OCI-LY3 (cell line): ENCODE measurements around the gene NOB1.

Experiments used
- H2AFZ ChIP-seq: fragments of 200-600, 300-600 bp; shearing (Covaris generic); 2 replicates; pipeline ENCODE4 v1.6.0; 2014; ENCODE audit warnings: antibody characterized with exemption, low read depth, low read length
- H3K27ac ChIP-seq: fragments of 200-600, 300-600 bp; sonication (generic); 2 replicates; pipeline ENCODE4 v1.5.1; 2014; ENCODE audit warnings: mild to moderate bottlenecking, low read length, moderate library complexity, mixed read lengths
- H3K27me3 ChIP-seq: fragments of 200-600, 300-600 bp; sonication (generic); 2 replicates; pipeline ENCODE4 v1.6.1; 2014; ENCODE audit warnings: low read depth, low read length, mixed read lengths
- H3K36me3 ChIP-seq: fragments of 200-600, 300-600 bp; sonication (generic); replicated peaks from 2 replicates; pipeline ENCODE3; 2014; ENCODE audit warnings: low read depth, low read length, mixed read lengths
- H3K4me1 ChIP-seq: fragments of 300-600, 200-600 bp; sonication (generic); 2 replicates; pipeline ENCODE4 v1.6.1; 2014; ENCODE audit warnings: low read length, mixed read lengths
- H3K4me2 ChIP-seq: fragments of 200-600, 300-600 bp; sonication (generic); 2 replicates; pipeline ENCODE4 v1.6.1; 2014; ENCODE audit warnings: low read length, mixed read lengths
- H3K4me3 ChIP-seq: fragments of 300-600, 200-600 bp; sonication (generic); 2 replicates; pipeline ENCODE4 v1.5.1; 2014; ENCODE audit warnings: antibody characterized with exemption, mild to moderate bottlenecking, low read length, moderate library complexity
- H3K79me2 ChIP-seq: fragments of 300-600, 200-600 bp; shearing (Covaris generic); 2 replicates; pipeline ENCODE4 v1.6.1; 2014; ENCODE audit warnings: mild to moderate bottlenecking, low read length, mixed read lengths
- H3K9ac ChIP-seq: fragments of 300-600, 200-600 bp; shearing (Covaris generic); 2 replicates; pipeline ENCODE4 v1.6.0; 2014; ENCODE audit warnings: mild to moderate bottlenecking, low read length, moderate library complexity
- H3K9me3 ChIP-seq: fragments of 200-600, 300-600 bp; shearing (Covaris generic); 2 replicates; pipeline ENCODE4 v1.6.1; 2014; ENCODE audit warnings: low read length, mixed read lengths; ENCODE audit not compliant: insufficient read depth
- H4K20me1 ChIP-seq: fragments of 200-600, 300-600 bp; sonication (generic); 2 replicates; pipeline ENCODE4 v1.6.1; 2016; ENCODE audit warnings: low read length, mixed read lengths; ENCODE audit not compliant: insufficient read depth
- CTCF ChIP-seq: fragments of 200-600, 300-600 bp; sonication (generic); IDR thresholded peaks from 2 replicates; pipeline ENCODE4 v1.5.1; 2014; ENCODE audit warnings: antibody characterized with exemption, low read length, low read depth
- EZH2phosphoT487 ChIP-seq: fragments of 200-600 bp; shearing (Covaris generic); IDR thresholded peaks from 2 replicates; pipeline ENCODE4 v1.6.1; 2018; ENCODE audit warnings: antibody characterized with exemption, mixed run types, low read depth

NOB1 gene

GRCh38 chr16:69748694-69749345, 5.9 kb downstream of the NOB1 start:
- H3K36me3 ChIP-seq = peaks cover 72% of the 10 kb centered on the region
- H2AFZ ChIP-seq = no peak overlapping the region
- H3K27me3 ChIP-seq = no peaks in the 10 kb centered on the region
- no peak overlapping the region for H3K9ac ChIP-seq
- no peak overlapping the region for H3K4me2 ChIP-seq
- no peaks in the 10 kb centered on the region for H3K9me3 ChIP-seq
- TF ChIP-seq CTCF (no peak), EZH2phosphoT487 (no peak)
- peaks cover 75% of the 10 kb centered on the region for H3K79me2 ChIP-seq
- no peak overlapping the region for H3K27ac ChIP-seq
- peaks cover 7% of the 10 kb centered on the region for H3K4me1 ChIP-seq
- peaks cover 4% of the 10 kb centered on the region; the same call in 1 of the 2 replicates for H4K20me1 ChIP-seq
- no peak overlapping the region for H3K4me3 ChIP-seq

- H3K79me2 ChIP-seq = peaks cover 58% of the 10 kb centered on the region
Observed at GRCh38 chr16:69747115-69747514, 7.6 kb downstream of the NOB1 start.

GRCh38 chr16:69745959-69746358, 8.8 kb downstream of the NOB1 start:
- peaks cover 47% of the 10 kb centered on the region for H3K79me2 ChIP-seq
- no peak overlapping the region for H3K4me3 ChIP-seq
- no peak overlapping the region for H3K4me2 ChIP-seq
- H3K4me1 ChIP-seq = no peaks in the 10 kb centered on the region
- no peaks in the 10 kb centered on the region for H3K9me3 ChIP-seq
- no peaks in the 10 kb centered on the region for H3K27me3 ChIP-seq
- H3K27ac ChIP-seq = no peak overlapping the region
- H4K20me1 ChIP-seq = 0 out of 2 replicates have a peak, but pooled peaks cover 6% of the 10 kb centered on the region
- no peak overlapping the region for H2AFZ ChIP-seq
- TF ChIP-seq CTCF (no peak), EZH2phosphoT487 (no peak)
- H3K9ac ChIP-seq = no peak overlapping the region
- H3K36me3 ChIP-seq = peaks cover 77% of the 10 kb centered on the region

More at GRCh38 chr16:69747115-69747514, 7.6 kb downstream of the NOB1 start:
- no peak overlapping the region for H3K4me3 ChIP-seq
- H3K27me3 ChIP-seq = no peaks in the 10 kb centered on the region
- no peak overlapping the region for H3K27ac ChIP-seq
- no peak overlapping the region for H2AFZ ChIP-seq
- no peak overlapping the region for H3K9ac ChIP-seq
- H4K20me1 ChIP-seq = 0 out of 2 replicates have a peak, but pooled peaks cover 6% of the 10 kb centered on the region
- peaks cover 77% of the 10 kb centered on the region for H3K36me3 ChIP-seq
- TF ChIP-seq EZH2phosphoT487 = no peak
- no peak for TF ChIP-seq CTCF
- no peaks in the 10 kb centered on the region for H3K4me1 ChIP-seq
- H3K9me3 ChIP-seq = no peaks in the 10 kb centered on the region
- no peak overlapping the region for H3K4me2 ChIP-seq

- 0 out of 2 replicates have a peak, but pooled peaks cover 6% of the 10 kb centered on the region for H4K20me1 ChIP-seq
- no peaks in the 10 kb centered on the region for H3K9me3 ChIP-seq
- H3K4me2 ChIP-seq = no peak overlapping the region
- no peak for TF ChIP-seq EZH2phosphoT487
- no peak for TF ChIP-seq CTCF
- H3K9ac ChIP-seq = no peak overlapping the region
- no peak overlapping the region for H3K4me3 ChIP-seq
- no peak overlapping the region for H3K27ac ChIP-seq
- H3K27me3 ChIP-seq = no peaks in the 10 kb centered on the region
- H3K36me3 ChIP-seq = peaks cover 74% of the 10 kb centered on the region
- H3K4me1 ChIP-seq = no peaks in the 10 kb centered on the region
- H3K79me2 ChIP-seq = peaks cover 39% of the 10 kb centered on the region
- H2AFZ ChIP-seq = no peak overlapping the region
Observed at GRCh38 chr16:69745232-69745612, 9.5 kb downstream of the NOB1 start.
